SKM-1 treated with dmso at 0.1 percent for 144 hours (cell line): ENCODE data around the gene EEIG1.
"Not testable (repeated sequence)": the region's sequence is repeated elsewhere in the genome, so short reads cannot be mapped to it uniquely, and the experiment has no call there.

ENCODE experiments used
- DNase-seq: peaks from one replicate; lab custom pipeline; 2025; ENCODE audit not compliant: unreplicated experiment; lab: John Stamatoyannopoulos, UW

The EEIG1 gene

GRCh38 chr9:127980706-127981558 is at the start of gene EEIG1:
Gene EEIG1 (minus strand): TSS chr9:127980989. CDS start chr9:127980137, 852 bp downstream.
- peak; percentile 86 for DNase-seq

GRCh38 chr9:128027705-128028104 is 46.9 kb upstream of the EEIG1 start:
- DNase-seq: no peak

DNA sequence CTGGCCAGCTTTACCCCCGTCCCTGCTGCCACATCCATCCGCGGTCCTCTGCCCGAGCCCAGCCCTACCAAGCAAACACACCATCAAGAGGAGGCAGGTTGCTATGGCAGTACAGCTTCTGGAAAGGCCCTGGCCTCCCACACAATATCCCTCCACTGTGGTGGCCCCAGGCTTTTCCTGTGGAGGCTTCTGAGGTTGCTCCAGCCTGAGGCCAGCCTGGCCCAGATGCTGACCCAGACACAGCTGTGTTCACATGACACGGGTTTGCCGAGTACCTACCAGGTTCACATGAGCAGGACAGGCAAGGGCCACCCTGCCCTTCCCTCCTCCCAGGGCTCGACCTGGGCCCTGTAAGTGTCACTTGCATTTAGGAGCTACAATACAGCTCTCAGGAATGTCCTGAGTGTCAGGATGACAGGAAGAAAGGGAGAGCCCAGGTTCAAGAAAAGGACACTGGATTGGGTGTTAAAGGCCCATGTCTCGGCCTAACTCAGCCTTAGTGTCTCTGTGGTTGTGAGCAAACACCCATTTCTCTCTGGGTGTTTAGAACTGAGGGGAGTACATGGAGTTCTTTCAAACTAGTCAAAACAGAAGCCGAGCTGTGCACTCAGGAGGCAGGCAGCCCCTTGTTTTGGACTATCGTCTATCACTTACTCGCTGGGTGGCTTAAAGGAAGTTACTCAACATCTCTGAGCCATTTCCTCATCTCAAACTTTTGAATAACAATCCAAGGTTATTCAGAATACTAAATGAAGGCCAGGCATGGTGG is 46.2 kb upstream of the EEIG1 start:
- DNase-seq: peak; percentile 38

DNA sequence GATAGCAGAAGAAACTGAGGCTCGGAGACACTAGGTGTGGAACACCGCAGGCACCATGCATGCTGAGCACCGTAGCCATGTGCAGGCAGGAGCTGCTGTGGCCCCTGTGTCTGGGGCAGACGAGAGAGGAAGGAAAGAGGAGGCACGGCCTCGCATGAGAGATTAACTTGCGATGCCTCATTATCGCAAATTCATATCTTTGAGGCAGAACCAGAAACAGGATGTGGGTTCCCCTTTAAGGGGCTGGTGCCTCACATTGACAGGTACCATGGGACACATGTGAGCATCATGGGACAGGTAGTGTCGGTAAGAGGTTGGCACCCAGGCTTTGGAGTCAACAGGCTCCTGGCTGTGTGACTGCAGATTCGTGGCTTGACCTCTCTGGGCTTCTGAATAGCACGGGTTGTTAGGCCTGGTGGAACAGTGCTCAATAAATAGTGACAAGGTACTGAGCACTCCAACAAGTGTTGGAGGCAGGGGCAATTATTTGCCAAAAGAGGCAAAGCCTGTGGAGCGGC is 45.5 kb upstream of the EEIG1 start:
- no peak for DNase-seq

GRCh38 chr9:128025736-128026135 is 44.9 kb upstream of the EEIG1 start:
- DNase-seq: no peak

DNA sequence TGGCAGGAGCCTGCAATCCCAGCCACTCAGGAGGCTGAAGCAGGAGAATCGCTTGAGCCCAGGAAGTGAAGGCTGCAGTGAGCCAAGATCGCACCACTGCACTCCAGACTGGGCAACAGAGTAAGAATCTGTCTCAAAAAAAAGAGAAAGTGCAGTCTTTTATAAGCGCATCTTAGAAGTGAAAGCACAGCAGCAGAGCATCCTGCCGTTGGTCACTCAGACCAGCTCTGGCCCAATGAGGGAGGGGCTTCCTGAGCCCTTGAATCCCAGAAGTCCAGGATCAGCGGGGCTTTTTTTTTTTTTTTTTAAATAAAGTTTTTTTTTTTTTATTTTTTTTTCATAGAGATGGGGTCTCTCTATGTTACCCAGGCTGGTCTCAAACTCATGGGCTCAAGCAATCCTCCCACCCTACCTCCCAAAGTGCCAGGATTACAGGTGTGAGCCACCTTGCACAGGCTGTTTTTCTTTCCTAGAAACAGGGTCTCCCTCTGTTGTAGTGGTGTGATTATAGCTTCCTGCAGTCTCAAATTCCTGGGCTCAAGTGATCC is 44.0 kb upstream of the EEIG1 start:
- DNase-seq: no peak

GRCh38 chr9:128023671-128024070 is 42.9 kb upstream of the EEIG1 start:
- DNase-seq: not testable (repeated sequence)

- no peak for DNase-seq
These were observed 42.1 kb upstream of the EEIG1 start for GRCh38 chr9:128022886-128023285.

- DNase-seq: no peak
These were observed 40.3 kb upstream of the EEIG1 start for GRCh38 chr9:128021098-128021497.

GRCh38 chr9:128020692-128021091 is 39.9 kb upstream of the EEIG1 start:
- no peak for DNase-seq

DNA sequence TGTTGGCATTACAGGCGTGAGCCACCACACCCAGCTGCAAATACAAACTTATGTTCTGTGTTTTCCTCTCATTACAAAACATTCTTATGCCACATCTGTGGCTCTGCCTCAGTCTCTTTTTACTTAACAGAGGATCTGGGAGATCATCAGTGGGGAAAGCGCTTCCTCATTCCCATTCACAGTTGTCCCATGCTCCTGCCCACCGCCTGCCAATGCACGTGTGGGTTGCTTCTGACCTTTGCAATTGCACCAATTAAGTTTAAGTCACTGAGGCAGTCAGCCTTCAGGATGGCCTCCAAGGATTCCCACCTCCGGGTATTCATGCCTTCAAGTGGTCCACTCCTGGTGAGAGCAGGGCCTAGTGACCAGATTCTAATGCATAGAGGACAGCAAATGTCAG is 34.9 kb upstream of the EEIG1 start:
- DNase-seq: no peak

- DNase-seq: peak; percentile 54
These were observed 30.5 kb upstream of the EEIG1 start for GRCh38 chr9:128011071-128011817.

- DNase-seq: no peak
These were observed 28.9 kb upstream of the EEIG1 start for GRCh38 chr9:128009639-128010038.

DNA sequence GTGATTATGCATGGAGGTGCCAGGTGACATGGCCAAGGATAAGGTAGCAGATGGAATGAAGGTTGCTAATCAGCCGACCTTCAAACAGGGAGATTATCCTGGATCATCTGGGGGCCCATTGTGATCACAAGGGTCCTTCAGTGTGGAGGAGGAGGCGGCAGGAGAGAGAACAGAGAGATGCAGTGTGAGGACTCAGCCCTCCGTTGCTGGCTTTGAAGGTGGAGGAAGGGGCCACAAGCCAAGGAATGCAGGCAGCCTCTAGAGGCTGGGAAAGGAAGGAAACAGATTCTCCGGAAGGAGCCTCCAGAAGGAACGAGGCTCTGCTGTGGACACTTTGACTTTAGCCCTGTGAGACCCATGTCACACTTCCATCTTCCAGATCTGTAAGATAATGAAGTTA is 27.4 kb upstream of the EEIG1 start:
- no peak for DNase-seq

DNA sequence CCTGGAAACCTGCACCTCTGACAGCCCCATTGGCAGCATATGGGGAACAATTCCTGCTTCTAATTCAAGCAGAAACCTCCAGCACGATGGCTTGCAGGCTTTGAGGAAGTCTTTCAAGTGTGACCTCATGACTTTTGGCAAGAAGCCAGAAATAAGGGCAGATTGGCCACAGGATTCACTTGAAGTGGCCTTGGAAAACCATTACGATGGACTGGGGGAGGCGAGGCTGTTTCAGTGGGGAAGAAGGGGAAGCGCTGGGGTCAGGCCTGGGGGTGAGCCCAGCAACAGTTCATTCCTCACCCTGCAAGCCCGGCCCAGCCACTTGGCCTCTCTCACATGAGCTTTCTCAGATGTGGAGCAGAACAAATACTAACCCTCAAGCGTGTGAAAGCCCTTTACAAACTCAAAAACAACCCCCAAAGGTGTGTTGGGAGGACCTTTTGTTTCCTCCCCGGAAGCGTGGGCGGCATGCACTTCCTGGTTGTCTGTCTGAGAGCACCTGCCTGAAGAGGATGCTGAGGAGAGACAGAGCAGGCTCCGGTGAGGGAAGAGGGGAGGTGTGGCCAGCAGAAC is 26.9 kb upstream of the EEIG1 start:
- DNase-seq: peak; percentile 92

GRCh38 chr9:128006332-128006996 is 25.7 kb upstream of the EEIG1 start:
- DNase-seq: no peak

- no peak for DNase-seq
These were observed 25.1 kb upstream of the EEIG1 start for GRCh38 chr9:128005923-128006322.

GRCh38 chr9:128003966-128004604 is 23.3 kb upstream of the EEIG1 start:
- no peak for DNase-seq

GRCh38 chr9:128002959-128003358 is 22.2 kb upstream of the EEIG1 start:
- no peak for DNase-seq
